GM20000 (cell line): Measurements from ENCODE around the gene ERCC8.

Experiments used
- DNase-seq: peaks from one replicate; pipeline ENCODE4 v3.0.0; 2012; ENCODE audit warnings: low spot score
- TF ChIP-seq, protein P1 (sequence below): IDR thresholded peaks from 2 replicates; pipeline ENCODE4 v1.5.1; 2012; ENCODE audit warnings: mild to moderate bottlenecking, control low read depth; ENCODE audit errors: extremely low read depth, missing control alignments

The ERCC8 gene

DNA sequence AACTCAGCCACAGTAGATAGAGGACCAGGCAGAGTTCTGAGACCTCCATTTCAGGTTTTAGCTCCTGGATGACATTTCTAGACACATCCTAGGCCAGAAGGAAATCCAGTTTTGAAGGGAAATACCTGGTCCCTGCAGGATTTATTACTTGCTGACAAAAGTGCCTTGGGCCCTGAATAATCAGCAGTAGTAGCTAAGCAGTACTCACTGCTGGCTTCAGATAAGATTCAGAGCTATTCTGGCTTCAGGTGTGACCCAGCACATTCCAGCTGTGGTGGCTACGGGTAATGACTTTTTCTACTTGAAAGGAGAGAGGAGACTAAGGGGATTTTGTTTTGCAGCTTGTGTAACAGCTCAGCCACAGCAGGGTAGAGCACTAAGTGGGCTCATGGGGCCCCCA is 34.1 kb upstream of the ERCC8 start:
- no peak for DNase-seq
- TF ChIP-seq, protein P1, sequence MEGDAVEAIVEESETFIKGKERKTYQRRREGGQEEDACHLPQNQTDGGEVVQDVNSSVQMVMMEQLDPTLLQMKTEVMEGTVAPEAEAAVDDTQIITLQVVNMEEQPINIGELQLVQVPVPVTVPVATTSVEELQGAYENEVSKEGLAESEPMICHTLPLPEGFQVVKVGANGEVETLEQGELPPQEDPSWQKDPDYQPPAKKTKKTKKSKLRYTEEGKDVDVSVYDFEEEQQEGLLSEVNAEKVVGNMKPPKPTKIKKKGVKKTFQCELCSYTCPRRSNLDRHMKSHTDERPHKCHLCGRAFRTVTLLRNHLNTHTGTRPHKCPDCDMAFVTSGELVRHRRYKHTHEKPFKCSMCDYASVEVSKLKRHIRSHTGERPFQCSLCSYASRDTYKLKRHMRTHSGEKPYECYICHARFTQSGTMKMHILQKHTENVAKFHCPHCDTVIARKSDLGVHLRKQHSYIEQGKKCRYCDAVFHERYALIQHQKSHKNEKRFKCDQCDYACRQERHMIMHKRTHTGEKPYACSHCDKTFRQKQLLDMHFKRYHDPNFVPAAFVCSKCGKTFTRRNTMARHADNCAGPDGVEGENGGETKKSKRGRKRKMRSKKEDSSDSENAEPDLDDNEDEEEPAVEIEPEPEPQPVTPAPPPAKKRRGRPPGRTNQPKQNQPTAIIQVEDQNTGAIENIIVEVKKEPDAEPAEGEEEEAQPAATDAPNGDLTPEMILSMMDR = no peak

- DNase-seq = no peak
- TF ChIP-seq, protein P1 = no peak
Observed at GRCh38 chr5:60977956-60978737, 33.3 kb upstream of the ERCC8 start.

GRCh38 chr5:60972231-60972630 is 27.4 kb upstream of the ERCC8 start:
- TF ChIP-seq, protein P1 = no peak
- no peak for DNase-seq

- no peak for DNase-seq
Observed at GRCh38 chr5:60961685-60962084, 16.8 kb upstream of the ERCC8 start.

GRCh38 chr5:60960591-60960990 is 15.7 kb upstream of the ERCC8 start:
- DNase-seq = no peak
- TF ChIP-seq, protein P1 = peak; percentile 22

More at GRCh38 chr5:60961685-60962084, 16.8 kb upstream of the ERCC8 start:
- TF ChIP-seq, protein P1 = no peak

DNA sequence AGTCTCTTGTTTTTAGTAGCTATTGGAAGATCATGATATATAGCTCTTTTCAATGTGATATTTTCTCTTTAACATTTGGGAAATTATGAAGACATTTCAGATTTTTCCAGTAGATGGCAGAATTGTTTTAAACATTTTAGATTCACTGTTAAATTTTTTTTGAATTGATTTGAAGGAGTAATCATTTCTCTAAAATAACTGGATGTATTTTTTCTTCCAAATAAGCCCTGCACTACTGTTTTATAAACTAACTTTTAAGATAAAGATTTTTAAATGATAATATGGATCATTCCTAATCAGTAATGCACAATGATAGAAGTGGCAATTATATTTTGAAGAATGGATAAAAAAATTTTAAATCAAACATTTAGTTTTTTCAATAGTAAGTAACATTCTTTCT is 14.3 kb upstream of the ERCC8 start:
- TF ChIP-seq, protein P1 = no peak
- DNase-seq = no peak

- no peak for DNase-seq
- TF ChIP-seq, protein P1 = no peak
Observed at GRCh38 chr5:60958712-60959111, 13.8 kb upstream of the ERCC8 start.
